HG03045 (cell line): ENCODE data around the gene CFAP100.

Source experiments
- ATAC-seq: cut with Tn5 transposase; IDR thresholded peaks from one replicate; pipeline ENCODE4 v1.9.1; 2021; ENCODE audit warnings: mild to moderate bottlenecking, moderate library complexity; ENCODE audit not compliant: unreplicated experiment

CFAP100 gene

DNA sequence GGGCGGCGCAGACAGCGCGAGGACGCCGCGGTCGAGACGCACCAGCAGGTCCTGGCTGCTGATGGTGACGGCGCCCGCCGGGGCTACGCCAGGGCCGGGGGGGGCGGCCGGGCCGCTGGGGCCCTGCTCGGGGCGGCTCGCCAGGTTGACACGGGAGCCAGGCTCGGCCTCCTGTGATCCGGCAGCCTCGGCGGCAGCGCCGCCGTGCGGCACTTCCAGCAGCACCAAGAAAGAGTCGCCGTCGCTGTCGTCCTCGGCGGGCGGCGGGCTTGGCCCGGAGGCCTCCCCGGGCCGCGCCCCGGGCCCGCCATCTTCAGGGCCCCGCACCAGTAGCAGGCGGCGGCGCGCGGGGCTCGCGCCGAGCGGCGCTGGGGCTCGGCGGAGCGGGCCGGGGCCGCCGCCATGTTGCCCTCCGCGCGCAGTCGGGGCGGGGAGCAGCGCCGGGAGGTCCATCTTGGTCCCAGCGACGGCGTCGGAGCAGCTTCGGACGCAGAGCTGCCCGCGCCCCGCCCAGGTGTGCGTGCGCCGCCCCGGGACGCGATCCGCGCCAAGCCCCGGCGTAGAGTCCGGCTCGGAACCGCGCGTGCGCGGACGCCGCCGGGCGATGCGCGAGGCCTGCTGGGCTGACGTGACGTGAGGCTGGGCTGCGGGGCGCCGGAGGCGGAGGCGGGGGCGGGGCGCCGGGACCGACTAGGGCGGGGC lies 80.9 kb downstream of the CFAP100 start, which contains the start of gene ZXDC:
ZXDC (minus strand) TSS at position 479 of the 702 bp plus-strand sequence; CDS start at position 453, 26 bp downstream.
- peak; percentile 91 for ATAC-seq

DNA sequence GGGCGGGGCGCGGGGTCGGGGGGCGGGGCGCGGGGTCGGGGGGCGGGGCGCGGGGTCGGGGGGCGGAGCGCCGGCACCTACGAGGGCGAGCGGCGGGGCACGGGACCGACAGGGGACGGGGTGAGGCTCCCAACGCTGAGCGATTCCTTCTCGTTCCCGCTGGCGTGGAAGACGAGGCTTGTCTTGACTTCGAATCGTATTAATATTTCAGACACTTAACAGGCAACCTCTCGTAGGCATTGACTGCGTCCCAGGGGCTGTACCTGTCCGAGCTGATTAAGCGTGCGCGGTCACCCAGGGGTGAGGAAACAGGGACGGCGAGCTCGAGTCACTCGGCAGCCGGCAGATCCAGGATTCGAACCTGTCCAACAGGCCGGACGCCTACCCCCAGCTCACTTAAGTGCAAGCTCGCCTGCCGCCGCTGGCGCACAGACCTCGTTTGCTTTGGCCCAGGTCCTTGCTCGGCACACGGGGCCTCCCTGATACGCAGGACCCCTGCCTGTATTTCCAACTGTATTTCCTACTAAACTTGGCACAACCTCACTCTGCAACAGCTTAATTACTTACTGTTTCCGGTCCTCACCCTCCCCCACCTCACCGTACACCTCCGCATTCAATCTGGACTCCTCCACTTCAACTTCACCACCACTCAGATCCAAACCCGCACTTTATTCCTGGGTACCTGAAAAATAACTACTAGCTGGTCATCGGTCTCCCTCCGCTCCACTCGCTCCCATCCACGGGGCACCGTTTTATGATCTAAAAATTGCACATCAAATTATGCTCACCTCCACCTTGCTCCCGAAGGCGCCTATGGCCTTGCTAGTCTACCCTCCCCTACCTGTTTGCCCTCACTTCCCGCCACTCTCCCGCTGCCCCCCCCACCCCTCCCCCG lies 81.7 kb downstream of the CFAP100 start:
- peak; percentile 33 for ATAC-seq

DNA sequence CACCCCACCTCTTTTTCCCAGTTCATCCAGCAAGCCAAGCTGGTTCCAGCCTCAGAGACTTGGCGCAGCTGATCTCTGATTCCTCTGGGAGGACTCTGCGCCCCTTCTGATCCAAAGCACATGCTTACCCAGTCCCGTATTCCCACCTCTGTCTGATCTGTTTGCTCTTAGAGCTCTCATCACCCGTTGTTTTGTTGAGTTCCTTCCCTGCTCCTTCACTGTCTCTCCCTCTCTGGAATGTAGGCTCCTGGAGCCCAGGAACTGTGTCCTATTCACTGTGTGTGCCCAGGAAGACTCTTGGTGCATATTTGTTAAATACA lies 82.3 kb downstream of the CFAP100 start:
- ATAC-seq: no peak

DNA sequence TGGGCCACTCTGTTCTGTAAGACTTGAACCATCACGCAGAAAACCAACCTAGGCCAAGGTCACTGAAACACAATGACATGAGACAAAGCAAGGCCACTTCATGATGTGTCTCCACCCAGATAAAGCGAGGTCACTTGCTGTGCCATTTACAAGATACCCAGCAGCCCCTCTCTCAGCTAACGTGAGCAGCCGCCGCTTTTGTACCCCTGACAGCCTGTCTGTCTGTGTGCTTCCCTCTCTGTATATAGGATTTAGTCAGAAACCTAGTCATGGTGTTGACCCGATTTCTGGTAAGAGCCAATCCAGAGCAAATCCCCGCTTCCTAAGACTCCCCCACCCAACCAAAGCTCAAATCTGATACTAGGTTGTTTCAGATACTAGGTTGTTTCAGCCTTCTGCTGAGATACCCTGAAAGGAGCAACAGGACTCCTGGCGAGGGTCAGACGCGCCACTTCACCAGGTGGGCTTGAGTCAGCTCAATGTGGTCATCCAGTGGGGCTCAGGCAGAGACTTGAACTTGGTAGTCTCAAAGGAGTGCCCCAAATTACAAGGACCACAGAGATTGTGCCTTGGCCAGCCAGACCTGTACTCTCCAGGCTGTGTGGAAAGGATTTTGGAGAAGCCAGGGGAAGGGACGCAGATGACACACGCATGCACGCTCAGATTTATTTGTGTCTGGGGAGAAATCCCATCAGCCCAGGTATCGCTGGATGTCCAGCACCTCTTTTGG lies 84.0 kb downstream of the CFAP100 start:
- no peak for ATAC-seq

DNA sequence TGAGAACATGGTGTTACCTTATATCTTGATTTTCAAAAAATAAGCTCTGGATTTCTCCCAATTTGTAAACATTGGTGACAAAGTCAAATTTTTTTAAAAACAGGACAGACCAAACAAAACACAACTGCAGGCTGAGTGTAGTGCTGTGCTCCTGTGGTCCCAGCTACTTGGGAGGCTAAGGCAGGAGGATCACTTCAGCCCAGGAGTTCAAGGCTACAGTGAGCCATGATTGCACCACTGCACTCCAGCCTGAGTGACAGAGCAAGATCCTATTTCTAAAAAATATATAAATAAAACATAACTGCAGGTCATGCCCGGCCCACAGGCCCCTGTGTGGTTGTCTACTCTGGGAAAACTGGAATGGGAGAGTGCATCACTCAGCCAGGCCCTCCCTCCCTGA lies 84.9 kb downstream of the CFAP100 start:
- ATAC-seq: no peak

DNA sequence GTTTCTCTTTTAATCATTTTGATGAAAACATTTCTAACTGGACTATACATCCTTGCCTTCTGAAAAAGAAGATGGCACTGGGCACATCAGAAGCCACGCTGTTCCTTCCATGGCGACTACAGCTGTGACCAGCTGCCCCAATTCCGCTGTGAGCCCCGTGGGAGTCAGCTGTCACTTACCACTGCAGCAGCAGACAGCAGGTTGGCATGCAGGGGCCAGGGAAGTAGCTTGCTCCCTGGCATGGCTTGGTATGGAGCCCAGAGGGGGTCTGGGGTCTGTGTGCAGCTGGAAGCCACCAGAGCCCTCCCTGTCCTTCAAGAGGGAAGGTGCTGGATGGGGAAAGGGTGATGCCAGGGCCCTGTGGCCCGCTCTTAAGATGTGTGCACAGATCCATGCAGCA lies 85.5 kb downstream of the CFAP100 start:
- ATAC-seq: no peak

DNA sequence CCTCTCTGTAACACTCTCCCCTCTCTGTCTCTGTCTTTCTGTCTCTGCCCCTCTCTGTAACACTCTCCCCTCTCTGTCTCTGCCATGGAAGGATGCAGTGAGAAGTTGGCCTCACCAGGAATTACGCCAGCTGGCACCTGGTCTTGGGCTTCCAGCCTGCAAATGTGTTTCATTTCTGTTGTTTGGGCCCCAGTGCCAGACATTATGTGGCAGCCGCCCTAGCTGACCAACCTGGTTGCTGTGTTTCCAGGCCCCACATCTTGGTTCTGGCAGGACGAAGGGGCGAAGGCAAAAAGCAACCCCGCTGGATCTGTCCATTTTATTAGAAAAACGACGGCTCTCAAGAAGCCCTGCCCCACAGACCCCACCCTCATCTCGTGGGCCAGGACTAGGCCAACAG lies 86.2 kb downstream of the CFAP100 start:
- no peak for ATAC-seq

DNA sequence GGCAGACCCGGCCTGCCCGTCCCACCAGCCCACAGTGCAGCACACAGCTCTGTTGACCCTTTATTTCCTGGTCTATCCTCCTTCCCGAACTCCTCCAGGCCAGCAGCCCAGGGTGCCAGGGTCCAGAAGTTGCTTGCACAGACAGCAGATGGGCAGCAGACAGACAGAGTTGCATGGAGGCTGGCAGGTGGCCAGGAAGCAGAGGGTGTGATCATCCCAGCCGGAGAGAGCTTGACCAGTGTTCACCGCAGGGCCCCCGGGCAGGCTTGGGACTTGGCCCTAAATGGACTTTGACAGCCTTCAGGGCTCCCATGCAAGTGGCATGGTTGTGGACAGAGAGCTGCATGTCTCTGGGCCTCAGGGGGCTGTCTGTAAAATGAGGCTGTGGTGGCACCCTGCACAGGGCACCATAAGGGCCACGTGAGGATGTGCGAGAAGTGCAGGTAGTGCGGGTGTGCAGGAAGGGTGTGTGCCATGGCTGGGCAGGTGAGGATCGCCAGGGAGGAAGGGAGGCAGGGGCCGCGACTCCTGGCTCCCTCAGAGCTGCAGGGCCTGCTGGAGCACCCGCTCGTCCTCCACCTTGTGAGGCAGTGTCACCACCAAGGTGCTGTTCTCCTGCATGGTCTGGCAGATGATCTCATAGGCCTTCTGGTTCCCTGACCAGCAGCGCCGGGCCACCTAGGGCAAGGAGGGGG lies 87.2 kb downstream of the CFAP100 start:
- ATAC-seq: no peak

DNA sequence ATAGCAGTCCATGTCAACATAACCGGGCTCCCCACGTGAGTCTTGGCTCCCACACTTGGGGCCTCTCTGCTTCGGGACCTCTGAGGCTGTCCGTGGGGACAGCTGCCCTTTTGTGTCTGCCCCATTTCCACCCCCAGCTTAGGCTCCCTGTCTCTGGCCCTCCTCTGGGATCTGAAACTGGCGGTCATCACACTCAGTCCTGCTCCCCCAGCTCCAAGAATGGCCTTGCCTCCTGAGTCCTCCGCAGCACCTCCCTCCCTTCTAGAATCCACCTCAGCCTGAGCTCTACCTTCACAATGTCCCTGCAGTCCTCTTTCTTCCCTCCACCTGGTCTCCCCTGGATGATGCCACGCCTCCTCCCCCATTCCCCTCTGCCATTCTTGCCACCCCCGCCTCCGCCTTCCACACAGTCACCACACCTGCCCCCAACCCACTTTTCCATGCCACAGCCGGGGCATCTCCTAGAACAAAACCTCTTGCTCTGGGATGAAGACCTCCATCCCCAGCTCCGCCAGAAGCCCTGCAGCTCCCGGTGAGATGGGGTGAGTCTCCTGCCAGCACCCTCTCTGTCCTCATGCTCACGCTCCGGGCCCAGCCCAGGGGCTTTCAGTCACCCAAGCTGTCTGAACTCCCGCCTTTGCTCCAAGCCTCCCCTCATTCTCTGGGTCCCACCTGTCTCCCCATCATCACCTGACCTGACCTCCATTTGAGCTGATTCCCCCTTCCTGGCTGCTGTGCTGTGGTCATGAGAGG lies 88.0 kb downstream of the CFAP100 start:
- ATAC-seq: no peak

DNA sequence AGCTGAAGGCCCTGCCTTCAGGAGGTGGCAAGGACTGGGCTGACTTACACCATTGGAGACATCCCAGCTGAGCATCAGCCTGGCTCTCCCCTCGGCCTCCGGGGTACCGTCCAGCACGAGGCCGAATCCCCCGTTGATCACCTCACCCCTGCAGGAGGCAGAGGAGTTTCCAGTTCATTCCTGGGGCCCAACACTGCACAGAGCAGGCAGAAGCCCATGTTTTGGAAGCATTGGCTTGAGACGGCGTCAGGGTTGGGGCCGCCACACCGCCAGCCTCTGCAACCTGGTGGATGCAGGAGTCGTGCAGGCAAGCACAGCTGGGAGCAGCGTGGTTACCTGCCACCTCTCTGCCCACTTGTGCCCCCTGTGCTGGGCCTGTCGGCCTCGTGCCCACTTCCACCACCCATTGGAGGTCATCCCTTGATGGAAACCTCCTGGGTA lies 88.6 kb downstream of the CFAP100 start:
- ATAC-seq: no peak

DNA sequence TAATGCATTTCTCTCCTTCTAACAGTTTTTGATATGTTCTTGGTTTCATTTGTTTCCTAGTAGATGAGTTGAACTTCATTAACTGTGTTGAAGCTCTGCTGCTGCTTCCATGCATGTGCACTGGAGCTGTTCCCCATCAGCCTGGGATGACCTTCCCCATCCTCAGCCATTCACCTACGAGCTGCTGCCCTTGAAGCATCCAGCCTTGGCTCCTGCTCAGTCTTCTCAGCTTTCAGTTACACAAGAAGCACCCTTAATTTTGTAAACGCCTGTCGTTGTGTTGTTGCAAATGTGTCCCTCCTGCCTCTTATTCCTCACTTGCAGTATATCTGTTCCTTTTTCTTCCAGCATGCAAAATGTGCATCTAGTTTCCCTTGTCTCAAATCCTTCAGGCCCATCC lies 89.4 kb downstream of the CFAP100 start:
- ATAC-seq: no peak

DNA sequence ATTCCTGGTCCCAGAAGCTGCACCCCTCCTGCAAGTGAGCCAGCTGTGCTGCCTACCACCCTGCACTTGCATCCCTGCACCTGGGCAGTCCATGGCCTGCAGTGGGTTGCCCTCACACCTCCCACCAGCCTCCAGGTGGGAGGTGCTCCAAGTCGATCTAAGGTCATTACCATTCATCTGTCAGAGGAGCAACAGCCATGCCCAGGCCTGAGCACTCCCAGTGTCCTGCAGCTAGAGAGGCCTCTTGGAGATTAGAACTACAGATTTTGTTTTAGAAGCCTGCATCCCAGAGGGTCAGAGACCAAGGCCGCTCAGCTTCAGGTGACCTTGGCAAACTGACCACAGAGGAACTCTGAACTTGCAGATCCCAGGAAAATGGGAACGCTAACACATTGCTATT lies 90.0 kb downstream of the CFAP100 start:
- ATAC-seq: no peak

DNA sequence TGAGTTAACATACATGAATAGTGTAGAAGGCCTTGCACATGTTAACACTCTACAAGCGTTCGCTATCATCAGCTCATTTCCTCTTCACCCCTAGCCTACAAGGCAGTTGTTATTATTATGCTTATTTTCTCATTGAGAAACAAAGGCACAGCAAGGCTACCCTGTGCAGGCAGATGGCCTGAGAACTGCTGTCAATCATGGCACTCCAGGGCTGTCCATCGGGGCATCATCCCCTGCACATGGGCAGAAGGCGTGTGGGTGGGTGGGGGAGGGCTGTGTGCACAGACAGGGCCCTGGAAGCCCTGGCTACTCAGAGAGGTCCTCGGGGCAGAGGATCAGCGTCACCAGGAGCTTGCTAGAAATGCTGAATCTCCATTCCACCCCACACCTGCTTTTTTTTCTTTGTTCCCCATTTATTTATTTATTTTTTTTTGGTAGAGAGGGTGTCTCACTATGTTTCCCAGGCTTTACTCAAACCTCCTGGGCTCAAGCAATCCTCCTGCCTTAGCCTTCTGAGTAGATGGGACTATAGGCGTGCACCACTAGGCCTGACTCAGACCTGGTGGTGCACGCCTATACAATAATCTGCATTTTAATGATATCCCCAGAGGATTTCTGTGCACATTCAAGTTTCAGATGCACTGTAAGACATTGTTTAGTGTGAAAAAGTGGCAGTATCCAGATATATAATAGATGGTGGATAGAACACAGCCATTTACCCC lies 90.6 kb downstream of the CFAP100 start:
- ATAC-seq: no peak

DNA sequence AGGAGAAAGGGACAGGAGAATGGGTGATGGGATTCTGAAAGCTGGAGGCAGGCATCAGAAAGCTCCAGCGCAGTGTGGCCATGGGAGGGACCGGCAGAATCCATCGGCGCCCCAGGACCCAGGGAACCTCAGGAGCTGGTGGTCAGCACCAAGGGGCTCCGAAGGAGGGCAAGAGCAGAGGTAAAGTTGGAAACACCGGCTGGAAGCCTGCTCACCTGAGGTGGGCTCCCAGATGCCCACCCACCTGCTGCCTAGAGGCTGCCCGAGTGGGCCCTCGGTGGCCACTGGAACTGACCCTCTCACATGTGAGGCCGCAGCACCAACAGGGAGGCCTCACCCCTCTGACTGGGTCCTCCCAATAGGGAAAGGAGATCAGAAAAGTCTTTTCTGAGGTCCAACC lies 91.2 kb downstream of the CFAP100 start:
- ATAC-seq: no peak
